ENCODE measurements around the gene DYNLT5.
"Not testable (repeated sequence)": the region's sequence is repeated elsewhere in the genome, so short reads cannot be mapped to it uniquely, and the experiment has no call there.

DYNLT5 gene

GRCh38 chr1:66779475-66780078 lies 27.3 kb downstream of the DYNLT5 start:
- Histone ChIP-seq H3K4me2 (ENCODE audit: low read length) (no peak overlapping the region), H3K4me1 (no peaks in the 10 kb centered on the region), H3K4me3 (ENCODE audit: low read depth, low read length) (no peak overlapping the region)

GRCh38 chr1:66785800-66786199 lies 33.5 kb downstream of the DYNLT5 start:
- not testable (repeated sequence) for H3K9me3 ChIP-seq (ENCODE audit: control insufficient read depth, low read length); H3K27me3 ChIP-seq (ENCODE audit: control insufficient read depth, insufficient read depth, low read length); H3K4me3 ChIP-seq (ENCODE audit: low read depth, low read length); H3K4me2 ChIP-seq (ENCODE audit: low read length); H3K4me1 ChIP-seq; H3K79me2 ChIP-seq; H3K27ac ChIP-seq; H3K9ac ChIP-seq; H2AFZ ChIP-seq; H3K36me3 ChIP-seq (ENCODE audit: control insufficient read depth, insufficient read depth, low read length)

More at GRCh38 chr1:66779475-66780078, 27.3 kb downstream of the DYNLT5 start:
- TF ChIP-seq CTCF (IDR thresholded peaks at IDR 0.05) = no peak
- Histone ChIP-seq H3K9me3 (ENCODE audit: control insufficient read depth, low read length) (no peaks in the 10 kb centered on the region), H3K36me3 (ENCODE audit: control insufficient read depth, insufficient read depth, low read length) (no peaks in the 10 kb centered on the region), H2AFZ (no peak overlapping the region), H3K79me2 (no peaks in the 10 kb centered on the region), H3K9ac (no peak overlapping the region), H3K27me3 (ENCODE audit: control insufficient read depth, insufficient read depth, low read length) (no peaks in the 10 kb centered on the region), H3K27ac (no peak overlapping the region)

- no peaks in the 10 kb centered on the region for H3K4me1 ChIP-seq
- H3K4me2 ChIP-seq (ENCODE audit: low read length) = no peak overlapping the region
- H3K27ac ChIP-seq = no peak overlapping the region
- H3K4me3 ChIP-seq (ENCODE audit: low read depth, low read length) = no peak overlapping the region
- no peak for TF ChIP-seq CTCF (IDR thresholded peaks at IDR 0.05)
- no peaks in the 10 kb centered on the region for H3K27me3 ChIP-seq (ENCODE audit: control insufficient read depth, insufficient read depth, low read length)
- no peak overlapping the region for H3K9ac ChIP-seq
- no peaks in the 10 kb centered on the region for H3K36me3 ChIP-seq (ENCODE audit: control insufficient read depth, insufficient read depth, low read length)
- H3K79me2 ChIP-seq = no peaks in the 10 kb centered on the region
- H3K9me3 ChIP-seq (ENCODE audit: control insufficient read depth, low read length) = no peaks in the 10 kb centered on the region
- no peak overlapping the region for H2AFZ ChIP-seq
Measured at GRCh38 chr1:66787641-66788040, 35.4 kb downstream of the DYNLT5 start.

GRCh38 chr1:66788231-66788939 lies 36.1 kb downstream of the DYNLT5 start:
- Histone ChIP-seq H3K9me3 (ENCODE audit: control insufficient read depth, low read length) (no peaks in the 10 kb centered on the region), H2AFZ (no peak overlapping the region), H3K4me3 (ENCODE audit: low read depth, low read length) (no peak overlapping the region), H3K4me2 (ENCODE audit: low read length) (no peak overlapping the region), H3K79me2 (no peaks in the 10 kb centered on the region), H3K27ac (no peak overlapping the region), H3K27me3 (ENCODE audit: control insufficient read depth, insufficient read depth, low read length) (no peaks in the 10 kb centered on the region), H3K9ac (no peak overlapping the region), H3K36me3 (ENCODE audit: control insufficient read depth, insufficient read depth, low read length) (no peaks in the 10 kb centered on the region), H3K4me1 (no peaks in the 10 kb centered on the region)
- TF ChIP-seq CTCF (IDR thresholded peaks at IDR 0.05) = no peak

GRCh38 chr1:66791621-66792610 lies 39.7 kb downstream of the DYNLT5 start:
- Histone ChIP-seq H3K4me3 (ENCODE audit: low read depth, low read length) (no peak overlapping the region), H3K79me2 (no peaks in the 10 kb centered on the region), H3K9ac (no peak overlapping the region), H3K4me1 (no peaks in the 10 kb centered on the region), H3K27ac (no peak overlapping the region), H3K36me3 (ENCODE audit: control insufficient read depth, insufficient read depth, low read length) (no peaks in the 10 kb centered on the region), H3K9me3 (ENCODE audit: control insufficient read depth, low read length) (no peaks in the 10 kb centered on the region), H3K27me3 (ENCODE audit: control insufficient read depth, insufficient read depth, low read length) (no peaks in the 10 kb centered on the region), H3K4me2 (ENCODE audit: low read length) (no peak overlapping the region), H2AFZ (no peak overlapping the region)
- TF ChIP-seq CTCF (IDR thresholded peaks at IDR 0.05) = no peak

GRCh38 chr1:66795839-66796238 lies 43.6 kb downstream of the DYNLT5 start:
- not testable (repeated sequence) for H3K27ac ChIP-seq; H3K9me3 ChIP-seq (ENCODE audit: control insufficient read depth, low read length); H3K79me2 ChIP-seq; H3K9ac ChIP-seq; H3K4me3 ChIP-seq (ENCODE audit: low read depth, low read length); H3K27me3 ChIP-seq (ENCODE audit: control insufficient read depth, insufficient read depth, low read length); H2AFZ ChIP-seq; H3K36me3 ChIP-seq (ENCODE audit: control insufficient read depth, insufficient read depth, low read length); H3K4me2 ChIP-seq (ENCODE audit: low read length); H3K4me1 ChIP-seq

Data from parathyroid adenoma (tissue), 2 donors.